Naive thymus-derived CD8-positive, alpha-beta T cell (primary cell): Measurements from ENCODE around the gene CALN1. TPM values are rescaled to one million over a fixed set of nuclear protein-coding genes. Genes with fewer than 3 reads are reported as not detected.
A peak's percentile ranks its signal among the peaks of the same experiment; 100 is the strongest.

ENCODE experiments used
- ATAC-seq, 2 donors: fragments of 150-1000 bp; cut with Tn5 transposase in 1 of 2; sonication (Bioruptor Pico), chemical (Tn5 transposase) in 1 of 2; 1 replicate in 1 of 2; 2 replicates in 1 of 2; pipeline ENCODE4 v1.10.0; 2021; ENCODE audit warnings: mild to moderate bottlenecking in 2 of 2, moderate library complexity in 2 of 2
- POLR2A ChIA-PET: fragments of 350-600 bp; sonication (Branson Sonifier 250); formaldehyde crosslinking; loops from one replicate; lab custom pipeline; 2021; ENCODE audit warnings: antibody characterized with exemption; lab: Charles Lee
- DNase-seq, 10 donors: peaks; one replicate each; pipeline versions ENCODE4 v3.0.0 to v3.0.0-alpha.2; 2020 to 2022
- H3K27ac Mint-ChIP-seq, 10 donors: one replicate each; pipeline ENCODE4 v1.8.0; 2020 to 2022; ENCODE audit warnings: mild to moderate bottlenecking in 10 of 10, mixed read lengths in 10 of 10, moderate library complexity in 4 of 10, inconsistent platforms in 1 of 10
- H3K27me3 Mint-ChIP-seq, 5 donors: one replicate each; pipeline ENCODE4 v1.8.0; 2021 to 2022; ENCODE audit warnings: mixed read lengths in 5 of 5
- H3K36me3 Mint-ChIP-seq, 3 donors: one replicate each; pipeline ENCODE4 v1.8.0; 2020 to 2022; ENCODE audit warnings: mixed read lengths in 3 of 3, mild to moderate bottlenecking in 2 of 3, inconsistent platforms in 1 of 3
- H3K4me1 Mint-ChIP-seq, 4 donors: one replicate each; pipeline ENCODE4 v1.8.0; 2021 to 2022; ENCODE audit warnings: mixed read lengths in 4 of 4
- H3K4me3 Mint-ChIP-seq, 10 donors: one replicate each; pipeline ENCODE4 v1.8.0; 2020 to 2022; ENCODE audit warnings: mild to moderate bottlenecking in 10 of 10, mixed read lengths in 10 of 10, moderate library complexity in 6 of 10, inconsistent platforms in 1 of 10
- H3K9me3 Mint-ChIP-seq, 9 donors: one replicate each; pipeline ENCODE4 v1.8.0; 2020 to 2022; ENCODE audit warnings: mixed read lengths in 9 of 9, mild to moderate bottlenecking in 3 of 9, inconsistent platforms in 1 of 9, moderate library complexity in 1 of 9
- polyA plus RNA-seq, 3 donors: library from polyadenylated mRNA; unstranded; fragments of 300-500 nt; fragmentation: Illumina TruSeq; gene quantifications; one replicate each; pipeline ENCODE4 v1.2.3, GENCODE V29; 2021
- total RNA-seq, 8 experiments: library from RNA in 2 of 8; stranded (reverse) in 2 of 8; gene quantifications; one replicate each; pipeline ENCODE4 v1.2.3 and lab custom pipeline; 2021 to 2026

The CALN1 gene
- total and polyA plus RNA-seq, 5 experiments from 2014 or later = 0.15 TPM; not detected in 4

DNA sequence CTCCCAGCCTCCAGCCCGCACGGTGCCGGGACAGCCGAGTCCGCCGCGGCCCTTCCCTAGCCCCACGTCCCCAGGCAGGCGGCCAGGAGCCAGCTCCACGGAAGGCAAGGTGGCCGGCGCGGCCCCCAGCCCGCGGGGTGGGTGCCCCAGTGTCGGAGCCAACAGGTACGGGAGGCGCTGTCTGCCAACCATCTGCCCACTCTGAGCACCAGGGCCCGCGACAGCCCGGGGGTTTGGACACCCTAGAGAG lies 75.8 kb downstream of the CALN1 start:
- peaks cover 0 to 5% (median 1%) of the 10 kb centered on the region in 4 donors for H3K4me1 Mint-ChIP-seq
- no peak for ATAC-seq
- no peak overlapping the region for H3K27ac Mint-ChIP-seq
- H3K36me3 Mint-ChIP-seq = no peaks in the 10 kb centered on the region
- H3K4me3 Mint-ChIP-seq = no peak overlapping the region
- peaks cover 21 to 40% (median 28%) of the 10 kb centered on the region in 5 donors for H3K27me3 Mint-ChIP-seq
- H3K9me3 Mint-ChIP-seq = peaks cover 0 to 36% (median 21%) of the 10 kb centered on the region in 9 donors
- no peak for DNase-seq
- POLR2A ChIA-PET = no interaction called here

DNA sequence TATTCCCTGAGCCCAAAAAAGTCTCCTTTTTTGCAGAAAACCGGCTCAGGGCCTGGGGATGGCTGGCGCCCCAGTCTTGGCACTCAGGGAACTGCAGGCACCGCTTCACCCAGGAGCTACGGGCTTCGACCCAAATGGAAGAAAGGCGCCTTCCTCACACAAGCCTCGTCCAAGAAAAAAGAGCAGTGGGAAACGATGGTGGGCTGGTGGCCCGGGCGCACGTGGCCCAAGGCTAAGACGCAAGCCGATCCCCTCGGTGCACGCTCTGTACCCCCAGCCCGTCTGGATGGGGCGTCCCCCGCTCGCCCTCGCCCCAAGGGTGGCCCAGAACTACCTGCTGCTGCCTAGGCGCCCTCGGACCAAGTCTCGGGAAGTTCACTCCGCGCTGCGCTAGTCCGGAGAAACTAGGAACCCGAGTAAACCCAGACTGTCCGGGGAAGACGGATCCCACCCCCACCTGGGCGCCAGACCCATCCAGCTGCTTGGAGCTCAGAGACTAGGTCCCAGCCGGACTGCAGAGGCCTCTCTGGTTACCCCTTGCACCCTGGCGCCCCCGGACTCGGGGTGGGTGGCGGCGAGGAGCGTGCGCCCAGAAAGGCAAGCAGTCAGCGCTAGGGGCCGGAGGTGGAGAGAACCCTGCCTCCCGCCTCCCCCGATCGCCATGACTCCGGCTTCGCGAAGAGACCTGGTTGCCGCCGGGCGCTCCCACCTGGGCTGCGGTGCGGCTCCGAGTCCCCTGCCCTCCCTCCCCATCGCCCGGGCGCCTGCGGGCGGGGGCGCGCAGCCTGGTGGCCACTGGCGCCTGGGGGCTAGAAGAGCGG lies 76.4 kb downstream of the CALN1 start:
- POLR2A ChIA-PET = no interaction called here
- Mint-ChIP-seq H3K4me3 (no peak overlapping the region), H3K36me3 (no peaks in the 10 kb centered on the region), H3K9me3 (peaks cover 0 to 33% (median 18%) of the 10 kb centered on the region in 9 donors), H3K27ac (no peak overlapping the region), H3K27me3 (peaks cover 20 to 37% (median 28%) of the 10 kb centered on the region in 5 donors), H3K4me1 (peaks cover 0 to 5% (median 1%) of the 10 kb centered on the region in 4 donors)
- DNase-seq (no peak), ATAC-seq (no peak)

DNA sequence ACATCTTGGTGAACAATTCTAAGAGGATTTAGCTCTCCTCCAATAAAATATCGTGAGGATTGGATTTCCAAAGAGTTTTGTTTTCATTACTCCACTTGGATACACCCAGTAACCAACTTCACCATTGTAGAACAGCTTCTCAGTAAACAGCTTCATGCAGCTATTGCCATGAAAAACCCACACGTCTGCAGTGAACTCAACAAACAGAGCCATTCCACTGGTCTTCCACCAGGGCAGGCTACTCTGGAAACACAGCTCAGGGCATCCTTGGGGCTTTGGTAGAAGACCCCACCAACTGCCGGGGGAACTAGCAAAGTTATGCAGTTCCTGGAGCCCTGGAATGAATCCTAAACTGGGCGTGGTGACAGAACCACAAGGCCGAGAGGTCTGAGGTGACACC lies 77.4 kb downstream of the CALN1 start:
- Mint-ChIP-seq H3K27ac (no peak overlapping the region), H3K36me3 (no peaks in the 10 kb centered on the region), H3K4me3 (no peak overlapping the region), H3K4me1 (peaks cover 0 to 5% (median 1%) of the 10 kb centered on the region in 4 donors), H3K9me3 (peaks cover 0 to 22% (median 12%) of the 10 kb centered on the region in 9 donors), H3K27me3 (peaks cover 19 to 35% (median 28%) of the 10 kb centered on the region in 5 donors)
- ATAC-seq (no peak), DNase-seq (no peak)
- POLR2A ChIA-PET = no interaction called here

DNA sequence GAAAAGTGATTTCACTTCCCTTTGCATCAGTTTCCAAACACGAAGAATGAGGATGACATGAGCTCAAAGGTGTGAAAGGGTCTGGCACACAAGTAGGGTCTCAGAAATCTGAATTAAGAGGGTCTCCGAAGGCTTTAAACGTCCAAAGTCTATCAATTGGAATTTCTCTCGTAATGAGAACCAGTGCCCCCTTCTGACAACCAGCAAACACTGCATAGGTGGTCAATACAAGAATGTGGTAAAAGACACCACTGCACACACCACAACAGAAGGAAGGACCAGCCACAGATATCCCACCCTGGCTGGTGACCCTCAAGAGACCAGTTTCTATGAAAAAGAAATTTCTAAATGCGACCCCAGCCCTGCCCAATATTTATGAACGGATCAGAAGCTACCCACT lies 78.1 kb downstream of the CALN1 start:
- DNase-seq (no peak), ATAC-seq (no peak)
- Mint-ChIP-seq H3K4me1 (peaks cover 0 to 5% (median 1%) of the 10 kb centered on the region in 4 donors), H3K36me3 (no peaks in the 10 kb centered on the region), H3K4me3 (peak overlapping the region in 1 of 10 donors; percentile 22), H3K27me3 (peaks cover 14 to 35% (median 28%) of the 10 kb centered on the region in 5 donors), H3K9me3 (peaks cover 0 to 16% (median 7%) of the 10 kb centered on the region in 9 donors), H3K27ac (no peak overlapping the region)
- POLR2A ChIA-PET = no interaction called here

DNA sequence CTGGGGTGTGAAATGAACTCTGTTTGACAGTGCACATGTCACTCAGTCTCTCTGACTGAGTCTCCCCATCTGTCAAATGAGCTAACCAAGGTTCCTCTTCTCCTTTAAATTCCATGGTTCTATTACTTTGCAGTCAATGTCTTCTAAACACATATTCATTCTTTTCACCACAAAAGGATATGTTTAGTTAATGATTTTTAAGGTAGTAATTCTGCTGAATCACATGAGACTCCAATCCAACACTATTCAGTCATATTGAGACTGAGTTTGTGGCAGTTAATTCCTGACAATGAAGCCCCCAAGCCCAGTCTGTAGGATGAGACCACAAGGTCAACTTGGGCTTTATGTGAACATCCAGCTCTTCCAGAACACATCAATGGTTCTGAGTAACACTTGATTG lies 85.3 kb downstream of the CALN1 start:
- POLR2A ChIA-PET = no interaction called here
- Mint-ChIP-seq H3K4me1 (no peaks in the 10 kb centered on the region), H3K27ac (no peak overlapping the region), H3K9me3 (peaks cover 0 to 9% (median 3%) of the 10 kb centered on the region in 9 donors), H3K36me3 (no peaks in the 10 kb centered on the region), H3K27me3 (peaks cover 0 to 8% (median 0%) of the 10 kb centered on the region in 5 donors), H3K4me3 (no peak overlapping the region)
- DNase-seq (no peak), ATAC-seq (no peak)

DNA sequence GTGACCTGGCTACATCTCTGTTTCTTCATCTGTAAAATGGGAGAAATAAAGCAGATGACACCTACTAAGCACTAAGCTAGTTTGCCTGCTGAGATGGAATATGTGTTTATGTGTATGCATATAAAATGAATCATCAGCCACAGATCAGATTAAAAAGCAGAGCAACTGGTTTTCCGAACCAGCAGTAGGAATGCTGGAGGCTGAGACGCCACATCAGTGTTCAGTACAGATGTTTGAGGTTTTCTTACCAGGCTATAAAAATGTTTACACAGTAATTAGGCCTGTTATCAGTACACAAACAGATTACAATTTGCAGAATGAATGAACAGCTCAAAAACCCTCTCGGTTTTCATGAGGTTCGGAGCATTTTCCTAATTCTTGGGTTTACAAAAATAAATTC lies 85.8 kb downstream of the CALN1 start:
- peaks cover 0 to 9% (median under 1%) of the 10 kb centered on the region in 9 donors for H3K9me3 Mint-ChIP-seq
- POLR2A ChIA-PET = no interaction called here
- H3K27me3 Mint-ChIP-seq = peaks cover 0 to 8% (median 0%) of the 10 kb centered on the region in 5 donors
- ATAC-seq (no peak), DNase-seq (no peak)
- H3K36me3 Mint-ChIP-seq = no peaks in the 10 kb centered on the region
- no peak overlapping the region for H3K27ac Mint-ChIP-seq
- H3K4me3 Mint-ChIP-seq = no peak overlapping the region
- no peaks in the 10 kb centered on the region for H3K4me1 Mint-ChIP-seq

DNA sequence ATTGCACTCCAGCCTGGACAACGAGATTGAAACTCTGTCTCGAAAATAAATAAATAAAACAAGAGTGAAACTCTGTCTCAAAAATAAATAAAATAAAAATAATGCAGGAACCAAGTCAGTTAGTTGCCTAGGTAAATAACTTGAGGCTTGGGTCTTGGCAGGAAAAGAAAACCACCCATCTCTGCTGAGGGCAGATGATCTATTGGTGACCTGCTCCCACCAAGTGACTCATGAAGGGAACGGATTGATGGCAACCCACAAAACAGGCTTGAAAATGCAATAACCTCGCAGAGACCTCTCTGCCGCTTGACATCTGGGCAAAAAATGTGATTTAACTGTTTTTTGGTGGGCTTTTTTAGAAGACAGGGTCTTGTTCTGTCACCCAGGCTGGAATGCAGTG lies 86.6 kb downstream of the CALN1 start:
- no peak for ATAC-seq
- H3K36me3 Mint-ChIP-seq = no peaks in the 10 kb centered on the region
- H3K4me3 Mint-ChIP-seq = no peak overlapping the region
- POLR2A ChIA-PET = interaction anchor here (0.6 kb wide), 1 partner anchor 81 kb away, joined by 3 read pairs; no protein-coding TSS in a partner anchor
- peaks cover 0 to 9% (median 2%) of the 10 kb centered on the region in 9 donors for H3K9me3 Mint-ChIP-seq
- peaks cover 0 to 4% (median 0%) of the 10 kb centered on the region in 5 donors for H3K27me3 Mint-ChIP-seq
- no peak overlapping the region for H3K27ac Mint-ChIP-seq
- no peaks in the 10 kb centered on the region for H3K4me1 Mint-ChIP-seq
- no peak for DNase-seq

DNA sequence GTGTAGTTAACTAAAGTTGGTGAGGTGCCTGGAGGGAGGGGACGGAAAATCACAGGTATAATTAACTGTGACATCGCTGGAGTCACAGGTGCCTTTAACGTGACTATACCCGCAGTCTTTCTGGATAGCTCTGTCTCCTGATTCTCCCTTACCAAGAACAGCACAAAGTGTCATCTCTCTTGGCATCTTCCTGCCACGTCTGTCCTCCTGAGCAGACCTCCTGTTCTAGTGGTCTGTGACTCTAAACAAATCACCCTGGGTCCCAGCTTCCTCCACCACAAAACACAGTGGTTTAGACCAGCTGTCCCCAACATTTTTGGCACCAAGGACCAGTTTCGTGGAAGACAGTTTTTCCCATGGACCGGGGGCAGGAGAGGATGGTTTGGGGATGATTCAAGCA lies 90.5 kb downstream of the CALN1 start:
- Mint-ChIP-seq H3K9me3 (peaks cover 0 to 12% (median 7%) of the 10 kb centered on the region in 9 donors), H3K27ac (no peak overlapping the region), H3K4me1 (no peaks in the 10 kb centered on the region), H3K36me3 (no peaks in the 10 kb centered on the region), H3K4me3 (no peak overlapping the region), H3K27me3 (no peaks in the 10 kb centered on the region)
- POLR2A ChIA-PET = no interaction called here
- DNase-seq (no peak), ATAC-seq (no peak)

DNA sequence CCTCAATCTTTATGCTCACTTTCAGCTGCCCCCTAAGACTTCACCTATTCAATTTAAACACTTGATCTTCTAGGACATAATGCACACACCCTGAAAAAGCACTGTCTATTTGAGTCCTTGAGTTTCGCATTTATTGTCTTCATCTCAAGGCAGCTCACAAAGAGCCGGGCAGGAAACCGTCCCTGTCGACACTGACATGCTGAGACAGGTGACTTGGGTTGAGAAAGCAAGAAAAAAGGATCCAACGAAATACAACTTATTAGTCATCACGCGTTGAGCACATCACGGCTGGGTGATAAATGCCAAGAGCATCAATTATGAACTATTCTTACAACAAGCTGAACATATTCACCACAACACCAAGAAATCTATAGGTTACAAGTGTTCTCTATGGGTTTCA lies 91.1 kb downstream of the CALN1 start:
- POLR2A ChIA-PET = no interaction called here

DNA sequence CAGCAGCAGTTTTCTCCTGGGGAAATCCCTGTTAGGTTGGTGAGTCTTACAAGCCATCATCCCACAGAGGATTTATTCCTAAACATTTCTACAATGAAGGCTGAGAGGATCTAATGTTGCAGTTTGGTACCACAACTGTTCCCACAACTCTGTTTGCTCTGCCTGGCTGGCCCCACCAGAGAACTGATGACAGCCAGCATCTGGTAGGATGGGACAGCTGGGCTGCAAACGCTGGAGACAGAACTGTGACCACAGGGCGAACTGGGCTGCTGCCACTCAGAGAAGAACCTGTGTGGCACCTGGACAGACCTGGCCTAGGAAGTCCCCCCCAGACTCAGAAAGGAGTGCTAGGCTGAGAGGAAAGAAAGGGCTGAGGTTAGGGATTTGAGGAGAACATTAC lies 94.8 kb downstream of the CALN1 start:
- POLR2A ChIA-PET = no interaction called here
- DNase-seq (no peak), ATAC-seq (no peak)
- peaks cover 0 to 3% (median 0%) of the 10 kb centered on the region in 5 donors for H3K27me3 Mint-ChIP-seq
- H3K4me1 Mint-ChIP-seq = no peaks in the 10 kb centered on the region
- H3K36me3 Mint-ChIP-seq = no peaks in the 10 kb centered on the region
- H3K27ac Mint-ChIP-seq = no peak overlapping the region
- H3K9me3 Mint-ChIP-seq = peaks cover 0 to 14% (median 7%) of the 10 kb centered on the region in 9 donors
- H3K4me3 Mint-ChIP-seq = no peak overlapping the region

More for the DNA sequence above, 91.1 kb downstream of the CALN1 start:
- DNase-seq = no peak
- ATAC-seq = no peak
- no peaks in the 10 kb centered on the region for H3K36me3 Mint-ChIP-seq
- no peak overlapping the region for H3K27ac Mint-ChIP-seq
- no peak overlapping the region for H3K4me3 Mint-ChIP-seq
- H3K4me1 Mint-ChIP-seq = no peaks in the 10 kb centered on the region
- no peaks in the 10 kb centered on the region for H3K27me3 Mint-ChIP-seq
- peaks cover 0 to 12% (median 7%) of the 10 kb centered on the region in 9 donors for H3K9me3 Mint-ChIP-seq

DNA sequence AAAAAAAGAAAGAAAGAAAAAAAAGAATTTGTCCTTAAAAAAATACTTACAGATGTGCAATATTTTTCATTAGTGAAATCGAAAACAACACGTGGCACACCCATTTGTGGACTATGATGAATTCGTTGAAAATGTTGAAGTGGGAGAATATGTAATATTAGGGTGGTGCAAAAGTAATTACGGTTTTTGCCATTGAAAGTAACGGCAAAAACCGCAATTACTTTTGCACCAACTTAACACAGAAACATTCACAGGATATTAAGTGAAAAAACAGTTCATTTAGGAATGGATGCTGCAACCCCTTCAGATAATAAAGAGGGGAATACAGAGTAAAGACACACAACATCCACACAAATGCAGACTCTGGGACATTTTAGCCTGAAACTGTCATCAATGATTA lies 96.0 kb downstream of the CALN1 start:
- DNase-seq (no peak), ATAC-seq (no peak)
- Mint-ChIP-seq H3K4me1 (no peaks in the 10 kb centered on the region), H3K27me3 (peaks cover 0 to 3% (median 0%) of the 10 kb centered on the region in 5 donors), H3K9me3 (peaks cover 0 to 12% (median 7%) of the 10 kb centered on the region in 9 donors), H3K4me3 (no peak overlapping the region), H3K36me3 (no peaks in the 10 kb centered on the region), H3K27ac (no peak overlapping the region)
- POLR2A ChIA-PET = no interaction called here

DNA sequence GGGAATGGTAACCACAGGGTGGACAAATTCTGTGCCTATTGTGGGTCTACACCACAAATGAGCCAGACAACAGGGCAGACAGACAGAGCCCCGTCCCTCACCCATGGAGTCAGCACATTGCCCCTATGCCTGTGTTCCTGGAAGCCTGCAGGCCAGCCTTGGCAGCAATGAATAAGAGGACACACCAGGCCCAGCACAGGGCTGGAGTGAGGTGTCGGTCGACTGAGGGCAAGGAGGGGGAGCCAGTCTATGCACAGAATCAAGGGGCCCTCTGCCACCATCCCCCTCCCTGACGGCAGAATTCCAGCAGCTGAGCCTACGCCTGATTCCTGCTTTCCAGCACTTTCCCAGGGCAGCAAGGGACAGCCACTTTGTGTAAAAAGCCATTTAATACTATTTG lies 98.2 kb downstream of the CALN1 start:
- Mint-ChIP-seq H3K4me1 (no peaks in the 10 kb centered on the region), H3K27me3 (peaks cover 0 to 10% (median 0%) of the 10 kb centered on the region in 5 donors), H3K27ac (no peak overlapping the region), H3K9me3 (peaks cover 0 to 3% (median 1%) of the 10 kb centered on the region in 9 donors), H3K36me3 (no peaks in the 10 kb centered on the region), H3K4me3 (no peak overlapping the region)
- DNase-seq (no peak), ATAC-seq (no peak)
- POLR2A ChIA-PET = no interaction called here

DNA sequence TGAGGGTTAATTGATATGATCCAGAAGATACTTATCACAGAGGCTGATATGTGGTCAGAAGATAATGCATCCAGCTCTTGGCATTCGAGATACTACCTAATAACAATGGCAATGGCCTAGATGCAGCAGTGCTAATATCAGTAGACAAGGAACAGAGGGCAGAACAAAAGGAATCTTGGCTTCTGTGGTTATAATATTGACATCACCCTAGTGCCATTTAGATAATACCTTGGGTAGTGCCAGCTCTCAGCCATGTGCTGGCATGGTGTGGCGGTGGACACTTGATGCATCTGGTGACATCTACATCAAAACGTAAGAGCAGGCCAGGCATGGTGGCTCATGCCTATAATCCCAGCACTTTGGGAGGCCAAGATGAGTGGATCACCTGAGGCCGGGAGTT lies 101.8 kb downstream of the CALN1 start:
- POLR2A ChIA-PET = no interaction called here
- peaks cover 0 to 3% (median 0%) of the 10 kb centered on the region in 9 donors for H3K9me3 Mint-ChIP-seq
- no peaks in the 10 kb centered on the region for H3K4me1 Mint-ChIP-seq
- H3K4me3 Mint-ChIP-seq = no peak overlapping the region
- peaks cover 0 to 13% (median 5%) of the 10 kb centered on the region in 5 donors for H3K27me3 Mint-ChIP-seq
- H3K27ac Mint-ChIP-seq = no peak overlapping the region
- ATAC-seq (no peak), DNase-seq (no peak)
- H3K36me3 Mint-ChIP-seq = no peaks in the 10 kb centered on the region
